Tibial artery (tissue), 4 donors: Measurements from ENCODE around the gene CACNA1B.
"Not testable (repeated sequence)": the region's sequence is repeated elsewhere in the genome, so short reads cannot be mapped to it uniquely, and the experiment has no call there.

Experiments used
- DNase-seq, 2 donors: peaks; one replicate each; pipeline ENCODE4 v3.0.0-alpha.2; 2019
- H3K27ac ChIP-seq, 2 donors: fragments of 200-600 bp; sonication (generic) in 1 of 2; 1 replicate in 1 of 2; 2 replicates in 1 of 2; pipeline ENCODE4 v1.5.1; 2018 to 2019; ENCODE audit warnings: mild to moderate bottlenecking in 1 of 2
- H3K27me3 ChIP-seq, 2 donors: fragments of 200-600 bp; sonication (generic) in 1 of 2; one replicate each; pipeline versions ENCODE4 v1.5.1 to v1.6.0; 2016 to 2019
- H3K36me3 ChIP-seq, 3 donors: fragments of 200-600 bp; sonication (generic) in 2 of 3; one replicate each; pipeline ENCODE4 v1.5.1; 2016 to 2019; ENCODE audit warnings: mild to moderate bottlenecking in 2 of 3
- H3K4me1 ChIP-seq, 4 donors: fragments of 200-600 bp; sonication (generic) in 2 of 4; 1 replicate in 3 of 4; 2 replicates in 1 of 4; pipeline ENCODE4 v1.5.1; 2016 to 2019
- H3K4me3 ChIP-seq, 2 donors: fragments of 200-600 bp; sonication (generic) in 1 of 2; 1 replicate in 1 of 2; 2 replicates in 1 of 2; pipeline ENCODE4 v1.5.1; 2018 to 2019; ENCODE audit warnings: mild to moderate bottlenecking in 2 of 2
- H3K9me3 ChIP-seq, 3 donors: fragments of 200-600 bp; sonication (generic) in 1 of 3; one replicate each; pipeline ENCODE4 v1.5.1; 2016 to 2019
- intact Hi-C: fragments of 100-400 bp; cut with DNase I; formaldehyde crosslinking; loops from one replicate; pipeline ENCODE4 v1.15.0; 2023; ENCODE audit warnings: low total_unique reads
- TF ChIP-seq, protein P1 (sequence below), 2 experiments: fragments of 200-600 bp in 1 of 2; fragments of 450-650 bp in 1 of 2; IDR thresholded peaks; one replicate each; pipeline ENCODE4 v1.5.1; 2017 to 2019; ENCODE audit warnings: antibody characterized with exemption in 2 of 2, mild to moderate bottlenecking in 1 of 2, moderate library complexity in 1 of 2

Gene CACNA1B

DNA sequence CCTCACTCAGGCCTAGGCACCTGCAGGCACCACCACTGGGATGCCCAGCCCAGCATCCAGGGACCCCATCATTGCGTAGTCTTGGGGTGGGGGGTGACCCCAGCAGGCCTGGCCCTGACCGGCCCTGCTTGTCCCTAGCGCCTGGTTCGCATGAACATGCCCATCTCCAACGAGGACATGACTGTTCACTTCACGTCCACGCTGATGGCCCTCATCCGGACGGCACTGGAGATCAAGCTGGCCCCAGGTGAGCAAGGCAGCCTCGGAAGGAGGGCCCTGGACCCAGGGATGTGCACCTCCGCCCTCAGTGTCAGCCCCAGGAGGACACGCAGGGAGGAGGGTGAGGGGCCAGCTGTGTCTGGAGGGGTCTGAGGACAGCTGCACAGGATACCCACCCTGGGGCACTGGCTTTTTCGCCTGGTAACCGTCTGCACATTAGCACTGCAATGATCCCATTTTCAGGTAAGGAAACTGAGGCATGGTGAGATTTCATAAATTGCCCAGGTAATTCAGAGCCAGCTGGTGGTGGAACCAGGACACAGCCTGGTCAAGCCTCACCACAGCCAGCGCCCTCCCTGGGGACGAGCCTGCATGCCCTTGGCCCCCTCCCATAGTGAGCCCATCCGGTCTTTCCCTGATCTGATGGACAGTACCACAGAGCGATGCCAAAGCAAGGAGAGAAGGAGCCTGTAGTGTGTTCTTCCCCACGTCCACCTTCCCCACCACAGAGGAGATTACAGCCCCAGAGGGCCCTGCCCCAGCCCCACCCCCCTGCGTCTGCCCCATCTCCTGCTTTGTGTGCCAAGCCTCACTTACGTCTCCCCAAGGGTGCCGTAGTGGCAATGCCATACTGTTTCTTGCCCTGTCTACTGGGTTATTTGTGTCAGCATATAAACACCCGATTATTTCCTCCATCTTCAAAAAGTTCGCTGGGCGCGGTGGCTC is 228.3 kb downstream of the CACNA1B start:
- no peak for DNase-seq
- peaks cover 0 to 27% of the 10 kb centered on the region in 2 donors for H3K27me3 ChIP-seq
- intact Hi-C loops: no loop called here
- H3K4me3 ChIP-seq: no peak overlapping the region
- H3K9me3 ChIP-seq: no peaks in the 10 kb centered on the region
- H3K4me1 ChIP-seq: no peaks in the 10 kb centered on the region
- H3K36me3 ChIP-seq: no peaks in the 10 kb centered on the region
- no peak overlapping the region for H3K27ac ChIP-seq
- TF ChIP-seq, protein P1, sequence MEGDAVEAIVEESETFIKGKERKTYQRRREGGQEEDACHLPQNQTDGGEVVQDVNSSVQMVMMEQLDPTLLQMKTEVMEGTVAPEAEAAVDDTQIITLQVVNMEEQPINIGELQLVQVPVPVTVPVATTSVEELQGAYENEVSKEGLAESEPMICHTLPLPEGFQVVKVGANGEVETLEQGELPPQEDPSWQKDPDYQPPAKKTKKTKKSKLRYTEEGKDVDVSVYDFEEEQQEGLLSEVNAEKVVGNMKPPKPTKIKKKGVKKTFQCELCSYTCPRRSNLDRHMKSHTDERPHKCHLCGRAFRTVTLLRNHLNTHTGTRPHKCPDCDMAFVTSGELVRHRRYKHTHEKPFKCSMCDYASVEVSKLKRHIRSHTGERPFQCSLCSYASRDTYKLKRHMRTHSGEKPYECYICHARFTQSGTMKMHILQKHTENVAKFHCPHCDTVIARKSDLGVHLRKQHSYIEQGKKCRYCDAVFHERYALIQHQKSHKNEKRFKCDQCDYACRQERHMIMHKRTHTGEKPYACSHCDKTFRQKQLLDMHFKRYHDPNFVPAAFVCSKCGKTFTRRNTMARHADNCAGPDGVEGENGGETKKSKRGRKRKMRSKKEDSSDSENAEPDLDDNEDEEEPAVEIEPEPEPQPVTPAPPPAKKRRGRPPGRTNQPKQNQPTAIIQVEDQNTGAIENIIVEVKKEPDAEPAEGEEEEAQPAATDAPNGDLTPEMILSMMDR (IDR thresholded peaks at IDR 0.05): no peak

- peaks cover 0 to 27% of the 10 kb centered on the region in 2 donors for H3K27me3 ChIP-seq
- intact Hi-C loops, H3K9me3 ChIP-seq, DNase-seq, H3K4me3 ChIP-seq, H3K27ac ChIP-seq, H3K36me3 ChIP-seq, H3K4me1 ChIP-seq: not testable (repeated sequence)
These were observed 229.5 kb downstream of the CACNA1B start for GRCh38 chr9:138107039-138107438.

DNA sequence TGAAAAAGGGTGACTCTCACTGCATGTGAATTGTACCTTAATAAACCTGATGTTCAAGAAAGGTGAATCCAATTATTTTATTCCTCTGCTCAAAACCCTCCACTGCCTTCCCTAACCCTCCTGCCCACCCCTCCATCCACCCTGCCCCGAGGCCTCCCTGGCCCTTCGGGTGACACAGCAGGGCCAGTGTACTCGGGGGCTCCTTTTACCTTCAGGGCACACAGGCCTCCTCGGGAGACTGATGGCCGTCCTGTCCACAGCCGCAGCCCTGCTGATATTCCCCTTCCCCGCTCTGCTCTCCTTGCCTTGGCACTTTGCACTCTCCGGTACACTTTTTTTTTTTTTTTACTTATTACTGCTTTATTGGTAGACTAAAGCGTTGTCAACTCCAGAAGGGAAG is 234.0 kb downstream of the CACNA1B start:
- H3K36me3 ChIP-seq: no peaks in the 10 kb centered on the region
- no peak overlapping the region for H3K4me3 ChIP-seq
- peaks cover 0 to 3% of the 10 kb centered on the region in 2 donors for H3K27me3 ChIP-seq
- H3K27ac ChIP-seq: no peak overlapping the region
- TF ChIP-seq, protein P1 (IDR thresholded peaks at IDR 0.05): no peak
- intact Hi-C loops: no loop called here
- no peak for DNase-seq
- H3K4me1 ChIP-seq: no peaks in the 10 kb centered on the region
- H3K9me3 ChIP-seq: no peaks in the 10 kb centered on the region

DNA sequence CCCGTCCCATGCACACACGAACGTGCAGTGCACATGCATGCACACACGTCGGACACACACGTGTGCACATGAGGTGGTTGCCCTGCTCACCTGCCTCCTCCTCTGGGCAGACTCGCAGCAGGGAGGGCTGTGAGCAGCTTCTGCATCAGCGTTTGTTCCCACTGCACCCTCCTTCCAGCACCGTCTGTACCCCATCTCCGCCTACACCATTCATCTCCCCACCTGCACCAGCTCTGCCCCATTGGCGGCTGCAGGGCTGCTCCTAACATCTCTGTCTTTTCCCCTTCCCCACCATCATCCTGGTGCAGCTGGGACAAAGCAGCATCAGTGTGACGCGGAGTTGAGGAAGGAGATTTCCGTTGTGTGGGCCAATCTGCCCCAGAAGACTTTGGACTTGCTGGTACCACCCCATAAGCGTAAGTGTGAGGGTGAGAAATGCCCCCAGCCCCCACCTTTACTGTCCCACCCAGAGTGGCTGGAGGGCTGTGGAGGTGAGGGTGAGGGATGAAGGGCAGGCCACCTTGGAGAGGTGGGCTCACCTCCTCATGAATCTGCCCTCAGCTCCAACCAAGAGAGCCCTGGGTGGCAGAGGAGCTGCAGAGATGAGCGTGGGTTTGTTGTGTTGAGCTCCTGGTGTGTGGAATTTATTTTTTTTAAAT is 234.6 kb downstream of the CACNA1B start:
- intact Hi-C loops: no loop called here
- H3K4me3 ChIP-seq: no peak overlapping the region
- peaks cover 0 to 1% of the 10 kb centered on the region in 2 donors for H3K27me3 ChIP-seq
- DNase-seq: no peak
- H3K4me1 ChIP-seq: no peaks in the 10 kb centered on the region
- H3K36me3 ChIP-seq: no peaks in the 10 kb centered on the region
- TF ChIP-seq, protein P1 (IDR thresholded peaks at IDR 0.05): no peak
- no peak overlapping the region for H3K27ac ChIP-seq
- no peaks in the 10 kb centered on the region for H3K9me3 ChIP-seq

GRCh38 chr9:138112791-138113600 is 235.4 kb downstream of the CACNA1B start:
- intact Hi-C loops: no loop called here
- DNase-seq: no peak
- no peaks in the 10 kb centered on the region for H3K9me3 ChIP-seq

DNA sequence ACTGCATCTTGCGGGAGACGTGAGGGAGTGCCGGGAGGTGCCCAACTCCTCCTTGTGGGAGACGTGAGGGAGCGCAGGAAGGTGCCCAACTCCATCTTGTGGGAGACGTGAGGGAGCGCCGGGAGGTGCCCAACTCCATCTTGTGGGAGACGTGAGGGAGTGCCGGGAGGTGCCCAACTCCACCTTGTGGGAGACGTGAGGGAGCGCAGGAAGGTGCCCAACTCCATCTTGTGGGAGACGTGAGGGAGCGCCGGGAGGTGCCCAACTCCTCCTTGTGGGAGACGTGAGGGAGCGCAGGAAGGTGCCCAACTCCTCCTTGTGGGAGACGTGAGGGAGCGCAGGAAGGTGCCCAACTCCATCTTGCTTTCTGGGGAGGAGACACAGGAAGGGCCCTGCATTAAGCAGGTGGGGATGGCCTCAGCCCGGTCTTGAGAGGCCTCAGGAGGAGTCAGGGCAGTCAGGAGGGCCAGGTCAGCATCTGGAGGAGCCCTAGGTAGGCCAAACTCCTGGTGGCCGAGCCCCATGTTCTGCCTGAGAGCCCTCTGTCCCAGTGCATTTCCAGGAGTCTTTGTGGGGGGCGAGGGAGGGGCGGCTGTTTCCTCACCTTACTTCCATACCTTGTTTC is 236.2 kb downstream of the CACNA1B start:
- H3K4me1 ChIP-seq, intact Hi-C loops, H3K36me3 ChIP-seq, H3K4me3 ChIP-seq, DNase-seq, H3K27ac ChIP-seq, H3K9me3 ChIP-seq: not testable (repeated sequence)
- peaks cover 0 to 12% of the 10 kb centered on the region in 2 donors for H3K27me3 ChIP-seq

More at GRCh38 chr9:138112791-138113600, 235.4 kb downstream of the CACNA1B start:
- Histone ChIP-seq H3K4me3 (no peak overlapping the region), H3K36me3 (no peaks in the 10 kb centered on the region), H3K27ac (no peak overlapping the region), H3K27me3 (peaks cover 0 to 8% of the 10 kb centered on the region in 2 donors), H3K4me1 (no peaks in the 10 kb centered on the region)
- TF ChIP-seq, protein P1 (IDR thresholded peaks at IDR 0.05): no peak
